EL (cell line): ENCODE measurements around the gene THBS3.
"Not testable (repeated sequence)": the region's sequence is repeated elsewhere in the genome, so short reads cannot be mapped to it uniquely, and the experiment has no call there.

Source experiments
- DNase-seq: peaks from one replicate; pipeline ENCODE4 v3.0.0-alpha.2; 2016

The THBS3 gene

DNA sequence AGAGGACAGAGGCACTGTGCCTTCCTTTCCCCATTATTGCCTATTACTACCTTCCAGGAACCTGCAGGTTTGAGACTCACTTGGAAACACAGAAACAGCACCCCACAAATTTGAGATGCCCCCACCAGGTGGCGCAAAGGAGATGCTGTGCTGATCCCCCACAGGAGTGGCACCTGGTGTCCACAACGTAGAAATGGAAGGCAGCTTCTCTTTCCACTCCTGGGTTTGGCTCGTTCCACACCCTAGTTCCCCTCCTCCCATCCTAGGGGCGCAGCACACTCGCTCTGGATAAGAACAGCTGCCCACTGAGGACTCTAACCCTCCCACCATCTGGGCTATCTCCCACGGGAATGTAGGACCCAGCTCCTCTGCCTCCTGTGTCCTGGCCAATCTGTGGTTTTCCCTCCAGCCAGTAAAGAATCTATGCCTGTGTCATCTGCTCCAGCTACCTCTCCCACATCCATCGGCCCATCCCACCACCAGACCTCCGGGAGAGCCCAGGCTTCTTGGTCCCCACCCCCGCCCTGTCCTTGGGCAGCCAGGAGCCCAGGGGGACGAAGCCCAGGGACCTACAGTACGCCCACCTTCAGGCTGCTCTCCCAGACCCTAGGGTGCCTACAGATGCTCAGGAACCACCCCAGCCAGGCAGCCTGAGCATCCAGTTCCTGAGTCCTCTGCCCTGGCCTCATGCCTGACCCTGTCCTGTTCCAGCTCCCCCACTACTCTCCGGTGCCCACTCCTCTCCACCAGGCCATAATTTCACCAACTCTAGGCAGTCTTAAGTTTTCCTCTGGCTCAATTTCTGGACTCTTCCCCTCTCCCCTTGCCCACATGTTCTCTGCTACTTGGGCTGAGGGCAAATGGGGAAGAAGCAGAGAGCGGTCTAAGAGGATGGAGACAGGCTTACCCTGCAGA, 549 bp downstream of the THBS3 start:
- DNase-seq, result peak; percentile 82

GRCh38 chr1:155205969-155206593, 1.6 kb downstream of the THBS3 start:
- no peak for DNase-seq

DNA sequence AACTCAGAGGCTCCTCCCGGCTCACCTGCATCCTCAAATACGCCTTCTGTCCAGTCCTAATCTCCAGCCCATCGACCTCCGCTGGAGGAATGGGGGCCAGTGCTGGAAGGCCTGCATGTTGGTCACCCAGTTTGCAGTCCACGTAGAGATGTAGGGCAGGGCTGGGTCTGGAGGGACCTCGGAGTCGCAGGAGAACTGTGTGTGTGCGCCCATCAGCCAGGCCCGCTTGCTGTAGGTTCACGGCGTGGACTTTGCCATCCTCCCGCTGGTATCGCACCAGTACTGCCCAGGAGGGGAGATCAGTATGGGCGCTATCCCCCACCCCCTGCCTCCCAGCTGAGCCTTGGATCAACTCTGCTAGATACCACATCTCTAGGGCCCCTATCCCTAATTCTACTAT, 2.7 kb downstream of the THBS3 start:
- DNase-seq, result no peak

DNA sequence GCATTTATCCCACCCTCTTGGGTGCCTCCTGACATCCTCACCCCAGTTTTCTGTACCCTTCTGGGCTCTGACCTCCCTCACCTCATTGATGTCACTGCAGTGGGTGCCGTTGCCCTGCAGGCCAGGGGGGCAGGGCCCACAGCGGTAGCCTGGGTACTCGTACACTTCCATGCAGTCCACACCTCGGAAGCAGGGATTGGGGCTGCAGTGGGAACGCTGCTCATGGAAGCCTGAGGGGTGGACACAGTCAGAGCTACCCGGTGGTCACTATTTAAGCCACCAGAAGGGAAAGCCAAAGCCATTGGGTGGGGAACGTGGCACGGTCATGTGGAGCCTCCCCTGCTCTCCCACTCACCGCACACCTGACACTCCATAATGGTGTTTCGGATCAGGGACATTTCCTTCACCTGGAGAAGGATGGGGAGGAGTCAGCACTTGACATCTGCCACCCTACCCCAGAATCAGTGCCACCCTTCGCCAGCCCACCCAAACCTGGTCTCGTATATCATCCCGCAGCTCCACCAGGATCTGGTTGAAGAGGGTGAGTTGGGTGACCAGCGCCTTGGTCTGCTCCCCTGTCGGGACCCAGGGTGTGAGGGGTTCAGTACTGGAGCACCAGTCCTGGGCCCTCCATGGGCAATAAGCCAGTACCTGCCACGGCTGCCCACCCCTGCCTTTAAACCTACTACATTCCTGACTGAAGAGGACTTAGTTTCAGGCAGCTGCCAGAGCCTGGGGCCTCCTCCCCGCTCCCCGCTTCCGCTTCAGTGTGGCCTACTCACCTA, 4.8 kb downstream of the THBS3 start:
- DNase-seq, result no peak

DNA sequence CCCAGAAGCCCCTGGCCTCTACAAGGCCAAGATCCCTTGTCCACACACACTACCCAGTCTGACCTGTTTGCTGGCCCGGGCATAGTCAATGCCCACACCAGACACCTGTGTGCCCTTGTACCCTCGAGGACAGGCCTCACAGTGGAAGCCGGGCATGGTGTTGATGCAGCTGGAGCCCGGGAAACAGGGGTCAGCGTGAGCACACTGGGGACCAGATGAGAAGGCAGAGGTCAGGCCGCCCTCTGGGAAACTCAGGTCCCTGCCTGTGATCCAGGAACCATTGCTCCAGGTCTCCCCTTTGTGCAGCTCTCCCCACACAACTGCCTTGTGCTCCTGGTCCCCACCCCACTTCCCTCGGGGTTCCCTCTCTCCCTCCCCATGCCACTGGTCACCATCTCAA, 5.5 kb downstream of the THBS3 start:
- DNase-seq, result no peak

- no peak for DNase-seq
Observed at GRCh38 chr1:155200920-155201319, 6.8 kb downstream of the THBS3 start.

GRCh38 chr1:155199792-155200191, 7.9 kb downstream of the THBS3 start:
- DNase-seq, result no peak

DNA sequence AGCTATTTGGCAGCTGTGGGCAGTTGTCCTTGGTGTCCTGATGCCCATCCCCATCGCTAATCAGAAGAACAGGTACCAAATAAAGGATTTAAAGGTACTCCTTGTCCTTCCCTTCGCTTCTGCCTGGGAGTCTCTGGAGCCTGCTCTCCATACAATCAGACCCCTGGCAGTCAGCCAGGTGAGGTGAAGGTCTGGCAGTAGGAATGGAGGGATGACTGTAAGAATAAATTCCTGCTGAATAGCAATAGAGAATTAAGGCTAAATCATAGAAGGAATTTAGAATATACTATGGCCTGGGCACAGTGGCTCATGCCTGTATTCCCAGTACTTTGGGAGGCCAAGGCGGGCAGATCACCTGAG, 9.2 kb downstream of the THBS3 start:
- no peak for DNase-seq

DNA sequence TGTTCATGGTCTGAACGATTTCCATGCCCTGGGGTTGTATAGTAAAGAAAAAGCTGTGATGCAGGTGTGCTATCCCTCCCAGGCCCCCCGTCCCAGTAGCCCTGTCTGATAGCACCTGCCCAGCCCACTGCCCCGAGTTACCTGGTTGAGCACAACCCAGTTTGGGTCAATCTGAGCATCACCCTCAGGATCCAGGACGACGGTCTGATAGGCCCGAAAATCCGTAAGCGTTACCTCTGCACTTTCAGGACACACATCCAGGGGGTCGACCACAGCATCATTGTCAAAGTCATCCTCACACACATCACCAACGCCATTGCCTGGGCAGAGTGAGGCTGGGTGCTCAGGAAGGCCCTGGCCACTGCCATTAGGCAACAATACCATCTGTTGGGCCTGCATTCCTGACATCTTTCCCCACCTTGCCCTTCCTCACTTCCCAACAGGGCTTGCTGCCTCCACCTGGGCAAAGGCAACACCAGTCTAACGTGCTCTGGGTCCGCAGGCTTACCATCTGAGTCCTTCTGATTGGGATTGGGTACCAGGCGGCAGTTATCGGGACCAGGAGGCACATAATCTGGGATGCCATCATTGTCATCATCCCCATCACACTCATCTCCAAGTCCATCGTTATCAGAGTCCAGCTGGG, 9.7 kb downstream of the THBS3 start:
- no peak for DNase-seq

DNA sequence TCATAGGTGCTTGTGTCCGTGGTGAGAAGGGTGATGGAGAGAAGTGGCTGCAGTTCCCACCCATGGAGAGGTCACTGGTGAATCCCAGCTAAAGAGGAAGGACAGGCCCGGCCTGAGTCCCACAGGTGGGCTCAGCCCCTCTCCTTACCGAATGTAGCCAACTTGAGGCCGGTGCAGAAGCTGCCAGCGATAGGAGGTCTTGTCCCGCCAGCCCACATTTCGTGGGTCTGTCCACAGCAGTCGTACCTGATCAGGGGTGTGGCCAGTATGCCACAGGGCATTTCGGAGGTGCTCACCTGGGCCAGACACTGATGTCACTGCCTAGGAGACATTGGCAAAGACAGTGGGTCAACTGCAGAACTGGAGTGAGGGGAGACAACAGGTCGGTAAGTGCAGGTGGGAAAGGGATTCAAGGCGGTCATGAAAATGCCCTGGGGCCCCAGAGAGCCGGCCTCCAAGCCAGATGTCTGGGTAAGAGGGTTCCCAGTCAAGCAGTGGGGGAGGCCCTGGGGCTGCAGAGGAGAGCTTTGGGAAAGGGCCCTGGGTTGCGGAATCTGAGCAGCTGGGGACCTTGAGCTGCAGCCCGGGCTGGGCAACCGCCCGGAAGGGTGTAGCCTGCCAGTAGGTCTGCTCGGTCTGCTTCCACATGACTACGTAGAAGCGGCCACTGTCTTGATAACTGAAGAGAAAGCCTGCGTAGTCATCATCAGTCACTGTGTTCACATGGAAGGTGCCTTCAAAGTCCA, 10.6 kb downstream of the THBS3 start:
- DNase-seq, result no peak

GRCh38 chr1:155196103-155196892, 11.4 kb downstream of the THBS3 start:
- DNase-seq, result peak; percentile 18

- DNase-seq, result peak; percentile 22
Observed at GRCh38 chr1:155195201-155196102, 12.2 kb downstream of the THBS3 start.

- DNase-seq, result not testable (repeated sequence)
Observed at GRCh38 chr1:155193991-155194240, 13.8 kb downstream of the THBS3 start.

GRCh38 chr1:155193275-155193990, 14.3 kb downstream of the THBS3 start:
- DNase-seq, result peak; percentile 91

DNA sequence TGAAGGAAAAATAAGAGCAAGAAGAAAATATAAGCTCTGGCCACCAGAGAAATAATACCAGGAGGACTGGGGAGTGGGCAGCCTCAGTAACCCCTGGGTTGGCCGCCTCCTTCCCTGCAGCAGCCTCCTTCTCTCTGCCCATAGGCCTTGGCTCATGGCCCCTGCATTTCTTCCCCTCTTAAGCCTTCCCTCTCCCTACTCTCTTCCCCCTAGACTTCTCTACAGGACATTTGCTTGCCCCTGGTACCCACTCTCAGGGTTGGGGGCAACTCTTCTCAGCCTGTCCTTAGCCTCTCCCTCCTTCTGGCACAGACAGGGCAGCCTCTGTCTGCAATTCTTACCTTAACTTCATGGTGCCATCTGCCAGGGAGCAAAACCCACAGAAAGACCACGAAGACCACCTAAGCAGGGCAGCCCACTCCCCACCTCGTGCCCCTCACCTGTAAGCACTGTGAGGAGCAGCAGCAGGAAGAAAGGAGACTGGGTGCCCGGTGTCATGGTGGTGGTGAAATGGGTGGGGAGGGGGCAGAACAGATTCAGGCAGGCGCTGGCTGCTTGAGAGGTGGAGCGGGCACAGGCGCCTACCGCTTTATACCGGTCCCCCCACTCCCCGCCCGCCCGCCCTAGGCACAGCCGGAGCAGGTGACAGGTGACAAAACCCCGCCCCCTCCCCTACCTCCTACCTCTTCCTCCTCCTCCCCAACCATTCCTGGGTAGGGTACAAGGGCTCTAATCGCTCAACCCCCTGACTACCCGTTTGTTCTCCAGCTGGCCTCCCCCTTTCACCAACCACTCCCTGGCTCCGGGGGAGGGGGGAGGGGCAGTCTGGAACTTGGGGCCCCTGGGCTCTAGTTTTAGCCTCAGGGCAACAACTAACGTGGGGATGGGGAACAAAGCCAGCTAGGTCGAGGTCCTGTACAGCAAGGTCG, 15.1 kb downstream of the THBS3 start:
- DNase-seq, result no peak

DNA sequence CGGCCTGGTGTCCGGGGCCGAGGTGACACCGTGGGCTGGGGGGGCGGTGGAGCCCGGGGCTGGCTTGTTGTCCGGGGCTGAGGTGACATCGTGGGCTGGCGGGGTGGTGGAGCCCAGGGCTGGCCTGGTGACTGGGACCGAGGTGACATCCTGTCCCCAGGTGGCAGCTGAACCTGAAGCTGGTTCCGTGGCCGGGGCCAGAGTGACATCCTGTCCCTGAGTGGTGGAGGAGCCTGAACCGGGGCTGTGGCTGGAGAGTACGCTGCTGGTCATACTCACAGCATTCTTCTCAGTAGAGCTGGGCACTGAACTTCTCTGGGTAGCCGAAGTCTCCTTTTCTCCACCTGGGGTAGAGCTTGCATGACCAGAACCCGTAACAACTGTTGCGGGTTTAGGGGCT, 15.8 kb downstream of the THBS3 start:
- DNase-seq, result no peak

DNA sequence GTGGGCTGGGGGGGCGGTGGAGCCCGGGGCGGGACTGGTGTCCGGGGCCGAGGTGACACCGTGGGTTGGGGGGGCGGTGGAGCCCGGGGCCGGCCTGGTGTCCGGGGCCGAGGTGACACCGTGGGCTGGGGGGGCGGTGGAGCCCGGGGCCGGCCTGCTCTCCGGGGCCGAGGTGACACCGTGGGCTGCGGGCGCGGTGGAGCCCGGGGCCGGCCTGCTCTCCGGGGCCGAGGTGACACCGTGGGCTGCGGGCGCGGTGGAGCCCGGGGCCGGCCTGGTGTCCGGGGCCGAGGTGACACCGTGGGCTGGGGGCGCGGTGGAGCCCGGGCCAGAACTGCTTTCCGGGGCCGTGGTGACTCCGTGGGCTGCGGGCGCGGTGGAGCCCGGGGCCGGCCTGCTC, 17.8 kb downstream of the THBS3 start:
- not testable (repeated sequence) for DNase-seq

DNA sequence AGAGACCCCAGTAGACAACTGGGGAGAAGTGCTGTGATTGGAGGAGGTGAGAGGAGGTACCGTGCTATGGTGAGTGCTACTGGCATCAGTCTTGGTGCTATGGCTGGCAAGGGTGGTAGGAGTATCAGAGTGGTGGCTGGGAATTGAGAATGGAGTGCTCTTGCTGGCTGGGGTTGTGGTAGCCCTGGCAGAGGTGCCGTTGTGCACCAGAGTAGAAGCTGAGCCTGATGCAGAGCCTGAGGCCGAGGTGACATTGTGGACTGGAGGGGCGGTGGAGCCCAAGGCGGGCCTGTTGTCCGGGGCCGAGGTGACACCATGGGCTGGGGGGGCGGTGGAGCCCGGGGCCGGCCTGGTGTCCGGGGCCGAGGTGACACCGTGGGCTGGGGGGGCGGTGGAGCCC, 19.4 kb downstream of the THBS3 start:
- no peak for DNase-seq

- DNase-seq, result no peak
Observed at GRCh38 chr1:155187456-155187891, 20.2 kb downstream of the THBS3 start.
